ENCODE data around the gene SHC3. TPM values are rescaled to one million over a fixed set of nuclear protein-coding genes. Genes with fewer than 3 reads are reported as not detected.

Gene SHC3
- total RNA-seq, 4 donors from 2014 or later = 1.1 to 11.4 (median 3.4) TPM

- TF ChIP-seq CTCF (IDR thresholded peaks at IDR 0.05) (no peak), EP300 (IDR thresholded peaks at IDR 0.05) (no peak), POLR2A (IDR thresholded peaks at IDR 0.05) (no peak)
- WGBS, 2 donors = 82 to 95% methylated on average over 4 of the region's 4 CpGs
- no peaks in the 10 kb centered on the region for H3K27me3 ChIP-seq
Measured at GRCh38 chr9:89024727-89025126, 153.9 kb downstream of the SHC3 start.

GRCh38 chr9:89023740-89024139, 154.9 kb downstream of the SHC3 start:
- Histone ChIP-seq H3K36me3 (no peaks in the 10 kb centered on the region), H3K4me3 (no peak overlapping the region), H3K9me3 (no peaks in the 10 kb centered on the region), H3K4me1 (peaks cover 0 to 27% (median 12%) of the 10 kb centered on the region in 4 donors), H3K27me3 (no peaks in the 10 kb centered on the region), H3K27ac (peak overlapping the region in 2 of 4 donors; percentile 67 to 85)
- 67 to 71% methylated on average over 3 of the region's 3 CpGs for WGBS, 2 donors
- no peak for DNase-seq (ENCODE audit: low spot score in 2 of 2)
- no peak for TF ChIP-seq POLR2A (IDR thresholded peaks at IDR 0.05)
- TF ChIP-seq EP300 (IDR thresholded peaks at IDR 0.05) = no peak

More at GRCh38 chr9:89024727-89025126, 153.9 kb downstream of the SHC3 start:
- Histone ChIP-seq H3K4me1 (peaks cover 0 to 27% (median 12%) of the 10 kb centered on the region in 4 donors), H3K9me3 (peaks cover 0 to 6% (median 2%) of the 10 kb centered on the region in 4 donors), H3K27ac (peak overlapping the region in 2 of 4 donors; percentile 25 to 55), H3K4me3 (no peak overlapping the region), H3K36me3 (no peaks in the 10 kb centered on the region)
- no peak for DNase-seq (ENCODE audit: low spot score in 2 of 2)

GRCh38 chr9:89022902-89023301, 155.7 kb downstream of the SHC3 start:
- Histone ChIP-seq H3K27me3 (no peaks in the 10 kb centered on the region), H3K9me3 (no peaks in the 10 kb centered on the region), H3K4me3 (no peak overlapping the region), H3K27ac (peak overlapping the region in 2 of 4 donors; percentile 67 to 85), H3K36me3 (no peaks in the 10 kb centered on the region), H3K4me1 (peaks cover 0 to 27% (median 12%) of the 10 kb centered on the region in 4 donors)
- peak in 1 of 2 donors; percentile 43 for DNase-seq (ENCODE audit: low spot score in 2 of 2)
- TF ChIP-seq POLR2A (IDR thresholded peaks at IDR 0.05) (no peak), EP300 (IDR thresholded peaks at IDR 0.05) (peak in 1 of 2 donors; percentile 11)
- 38 to 53% methylated on average over 2 of the region's 2 CpGs for WGBS, 2 donors

- peaks cover 0 to 27% (median 12%) of the 10 kb centered on the region in 4 donors for H3K4me1 ChIP-seq
- H3K9me3 ChIP-seq = no peaks in the 10 kb centered on the region
- H3K27me3 ChIP-seq = no peaks in the 10 kb centered on the region
- no peak overlapping the region for H3K4me3 ChIP-seq
- WGBS, 2 donors = 30 to 41% methylated on average over 15 of the region's 15 CpGs
- TF ChIP-seq CTCF (IDR thresholded peaks at IDR 0.05) = no peak
- TF ChIP-seq POLR2A (IDR thresholded peaks at IDR 0.05) = no peak
- TF ChIP-seq EP300 (IDR thresholded peaks at IDR 0.05) = no peak
- peak overlapping the region in 3 of 4 donors; percentile 45 to 85 (median 69) for H3K27ac ChIP-seq
- H3K36me3 ChIP-seq = no peaks in the 10 kb centered on the region
- DNase-seq (ENCODE audit: low spot score in 2 of 2) = no peak
Measured at GRCh38 chr9:89022001-89022759, 156.4 kb downstream of the SHC3 start.

GRCh38 chr9:89021154-89021803, 157.3 kb downstream of the SHC3 start:
- Histone ChIP-seq H3K27ac (peak overlapping the region in 3 of 4 donors; percentile 45 to 85 (median 69)), H3K9me3 (no peaks in the 10 kb centered on the region), H3K27me3 (no peaks in the 10 kb centered on the region), H3K4me1 (peaks cover 0 to 27% (median 12%) of the 10 kb centered on the region in 4 donors), H3K36me3 (no peaks in the 10 kb centered on the region), H3K4me3 (no peak overlapping the region)
- DNase-seq (ENCODE audit: low spot score in 2 of 2) = peak; percentile 34 to 61
- WGBS, 2 donors = 74 to 76% methylated on average over 6 to 8 of the region's 8 CpGs
- peak in 1 of 2 donors; percentile 21 for TF ChIP-seq EP300 (IDR thresholded peaks at IDR 0.05)
- TF ChIP-seq POLR2A (IDR thresholded peaks at IDR 0.05) = no peak
- no peak for TF ChIP-seq CTCF (IDR thresholded peaks at IDR 0.05)

- Histone ChIP-seq H3K27ac (no peak overlapping the region), H3K4me1 (peaks cover 0 to 27% (median 12%) of the 10 kb centered on the region in 4 donors), H3K36me3 (no peaks in the 10 kb centered on the region), H3K27me3 (no peaks in the 10 kb centered on the region), H3K4me3 (no peak overlapping the region), H3K9me3 (no peaks in the 10 kb centered on the region)
- TF ChIP-seq POLR2A (IDR thresholded peaks at IDR 0.05) = no peak
- TF ChIP-seq CTCF (IDR thresholded peaks at IDR 0.05) = no peak
- no peak for TF ChIP-seq EP300 (IDR thresholded peaks at IDR 0.05)
- 74 to 97% methylated on average over 4 of the region's 4 CpGs for WGBS, 2 donors
- no peak for DNase-seq (ENCODE audit: low spot score in 2 of 2)
Measured at GRCh38 chr9:89020754-89021153, 157.9 kb downstream of the SHC3 start.
